ENCODE measurements around the gene ABCF3.

- TF ChIP-seq POLR2A (IDR thresholded peaks at IDR 0.05), result no peak
- TF ChIP-seq, protein P1, sequence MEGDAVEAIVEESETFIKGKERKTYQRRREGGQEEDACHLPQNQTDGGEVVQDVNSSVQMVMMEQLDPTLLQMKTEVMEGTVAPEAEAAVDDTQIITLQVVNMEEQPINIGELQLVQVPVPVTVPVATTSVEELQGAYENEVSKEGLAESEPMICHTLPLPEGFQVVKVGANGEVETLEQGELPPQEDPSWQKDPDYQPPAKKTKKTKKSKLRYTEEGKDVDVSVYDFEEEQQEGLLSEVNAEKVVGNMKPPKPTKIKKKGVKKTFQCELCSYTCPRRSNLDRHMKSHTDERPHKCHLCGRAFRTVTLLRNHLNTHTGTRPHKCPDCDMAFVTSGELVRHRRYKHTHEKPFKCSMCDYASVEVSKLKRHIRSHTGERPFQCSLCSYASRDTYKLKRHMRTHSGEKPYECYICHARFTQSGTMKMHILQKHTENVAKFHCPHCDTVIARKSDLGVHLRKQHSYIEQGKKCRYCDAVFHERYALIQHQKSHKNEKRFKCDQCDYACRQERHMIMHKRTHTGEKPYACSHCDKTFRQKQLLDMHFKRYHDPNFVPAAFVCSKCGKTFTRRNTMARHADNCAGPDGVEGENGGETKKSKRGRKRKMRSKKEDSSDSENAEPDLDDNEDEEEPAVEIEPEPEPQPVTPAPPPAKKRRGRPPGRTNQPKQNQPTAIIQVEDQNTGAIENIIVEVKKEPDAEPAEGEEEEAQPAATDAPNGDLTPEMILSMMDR (IDR thresholded peaks at IDR 0.05), result no peak
Observed at GRCh38 chr3:184230081-184230602, 44.1 kb downstream of the ABCF3 start.
